Gastroesophageal sphincter (tissue), 3 donors: ENCODE data around the gene SYTL3.

Source experiments
- EP300 ChIP-seq: sonication (generic); formaldehyde crosslinking; IDR thresholded peaks from one replicate; pipeline ENCODE4 v1.6.1; 2017; ENCODE audit warnings: antibody characterized with exemption, mild to moderate bottlenecking
- POLR2A ChIP-seq, 2 donors: fragments of 450-650 bp; IDR thresholded peaks; one replicate each; pipeline ENCODE4 v1.6.1; 2017; ENCODE audit warnings: antibody characterized with exemption in 2 of 2, mild to moderate bottlenecking in 2 of 2, moderate library complexity in 1 of 2
- POLR2AphosphoS5 ChIP-seq: sonication (generic); formaldehyde crosslinking; IDR thresholded peaks from one replicate; pipeline ENCODE4 v1.6.1; 2017; ENCODE audit warnings: antibody characterized with exemption
- TF ChIP-seq, protein P1 (sequence below), 4 experiments: fragments of 200-600 bp in 2 of 4; fragments of 450-650 bp in 2 of 4; sonication (generic) in 1 of 4; IDR thresholded peaks; one replicate each; pipeline ENCODE4 v1.5.1; 2017 to 2019; ENCODE audit warnings: antibody characterized with exemption in 4 of 4, mild to moderate bottlenecking in 2 of 4, moderate library complexity in 2 of 4

DNA sequence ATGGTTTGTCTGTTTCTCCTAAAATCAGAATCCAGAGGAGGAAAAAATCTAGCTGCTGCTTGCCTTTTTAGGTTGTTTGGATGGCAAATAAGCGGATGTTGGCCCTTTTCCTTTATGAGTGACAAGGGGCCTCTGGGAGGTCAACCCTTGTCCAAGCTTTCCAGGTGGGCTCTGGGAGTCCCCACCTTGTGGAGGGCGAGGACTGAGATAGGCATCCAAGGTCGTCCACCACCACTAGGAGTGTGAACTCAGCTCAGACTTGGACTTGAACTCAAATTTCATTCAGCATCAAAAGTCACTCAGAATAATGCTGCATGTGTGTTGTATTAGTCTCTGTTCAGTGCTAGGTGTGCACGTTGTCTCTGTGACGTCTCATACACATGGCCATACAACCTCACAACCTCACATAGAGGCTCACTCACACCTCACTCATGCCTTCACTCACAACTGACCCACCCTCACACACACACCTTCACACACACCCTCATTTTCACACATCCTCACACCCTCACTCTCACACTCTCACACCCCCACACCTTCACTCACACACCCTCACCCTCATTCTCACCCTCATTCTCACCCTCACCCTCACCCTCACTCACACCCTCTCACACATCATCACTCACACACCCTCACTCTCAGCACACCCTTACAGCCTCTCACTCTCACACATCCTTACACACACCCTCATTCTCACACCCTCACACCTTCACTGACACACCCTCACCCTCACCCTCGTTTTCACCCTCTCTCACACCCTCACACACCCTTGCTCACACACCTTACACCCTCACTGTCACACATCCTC lies 23.3 kb upstream of the SYTL3 start:
- TF ChIP-seq POLR2A (IDR thresholded peaks at IDR 0.05) = no peak
- TF ChIP-seq POLR2AphosphoS5 = no peak
- TF ChIP-seq, protein P1, sequence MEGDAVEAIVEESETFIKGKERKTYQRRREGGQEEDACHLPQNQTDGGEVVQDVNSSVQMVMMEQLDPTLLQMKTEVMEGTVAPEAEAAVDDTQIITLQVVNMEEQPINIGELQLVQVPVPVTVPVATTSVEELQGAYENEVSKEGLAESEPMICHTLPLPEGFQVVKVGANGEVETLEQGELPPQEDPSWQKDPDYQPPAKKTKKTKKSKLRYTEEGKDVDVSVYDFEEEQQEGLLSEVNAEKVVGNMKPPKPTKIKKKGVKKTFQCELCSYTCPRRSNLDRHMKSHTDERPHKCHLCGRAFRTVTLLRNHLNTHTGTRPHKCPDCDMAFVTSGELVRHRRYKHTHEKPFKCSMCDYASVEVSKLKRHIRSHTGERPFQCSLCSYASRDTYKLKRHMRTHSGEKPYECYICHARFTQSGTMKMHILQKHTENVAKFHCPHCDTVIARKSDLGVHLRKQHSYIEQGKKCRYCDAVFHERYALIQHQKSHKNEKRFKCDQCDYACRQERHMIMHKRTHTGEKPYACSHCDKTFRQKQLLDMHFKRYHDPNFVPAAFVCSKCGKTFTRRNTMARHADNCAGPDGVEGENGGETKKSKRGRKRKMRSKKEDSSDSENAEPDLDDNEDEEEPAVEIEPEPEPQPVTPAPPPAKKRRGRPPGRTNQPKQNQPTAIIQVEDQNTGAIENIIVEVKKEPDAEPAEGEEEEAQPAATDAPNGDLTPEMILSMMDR (IDR thresholded peaks at IDR 0.05) = no peak
- TF ChIP-seq EP300 = no peak
